DMS 273 treated with DMSO at 0.1 percent for 48 hours (cell line): ENCODE results near the gene LMNB1.
"Not testable (repeated sequence)": the region's sequence is repeated elsewhere in the genome, so short reads cannot be mapped to it uniquely, and the experiment has no call there.

ENCODE experiments used
- DNase-seq: peaks from one replicate; lab custom pipeline; 2025; lab: John Stamatoyannopoulos, UW

The LMNB1 gene

GRCh38 chr5:126826619-126827215, 49.8 kb downstream of the LMNB1 start:
- no peak for DNase-seq

DNA sequence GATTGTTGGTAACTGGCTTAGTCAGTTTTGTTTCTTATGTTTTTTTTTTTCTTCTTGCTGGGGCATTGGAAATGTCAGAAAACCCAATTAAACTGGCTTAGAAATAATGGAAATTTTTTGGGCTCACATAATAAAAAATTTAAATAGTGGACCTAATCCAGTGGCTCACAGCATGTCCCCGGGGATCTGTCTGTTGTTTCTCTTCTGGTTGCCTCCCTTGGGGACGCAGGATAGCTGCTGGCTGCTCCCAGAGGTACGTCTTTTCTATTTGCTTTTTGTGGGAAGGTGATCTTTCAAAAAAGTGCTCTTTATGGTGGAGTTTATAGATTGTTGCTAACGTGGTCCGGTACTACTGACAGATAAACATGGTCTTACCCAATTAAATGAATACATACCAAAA, 52.2 kb downstream of the LMNB1 start:
- no peak for DNase-seq

DNA sequence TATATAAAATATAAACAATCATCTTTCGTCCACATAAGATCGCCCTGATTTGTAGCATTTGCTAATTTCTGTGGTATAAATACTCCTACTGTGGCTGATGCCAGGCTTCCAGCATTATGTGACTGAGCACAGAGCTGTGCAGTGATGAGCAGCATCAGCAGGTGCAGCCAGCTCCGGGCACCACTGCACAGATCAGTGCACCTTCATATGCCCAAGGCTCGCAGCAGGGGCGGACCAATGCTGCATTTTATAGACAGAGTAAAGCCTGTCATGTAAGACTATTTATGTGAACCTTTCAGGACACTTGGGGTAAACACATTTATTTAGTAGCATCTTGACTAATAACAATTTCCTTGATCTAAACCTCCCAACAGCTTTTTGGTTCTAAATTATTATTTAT, 53.1 kb downstream of the LMNB1 start:
- DNase-seq = no peak

DNA sequence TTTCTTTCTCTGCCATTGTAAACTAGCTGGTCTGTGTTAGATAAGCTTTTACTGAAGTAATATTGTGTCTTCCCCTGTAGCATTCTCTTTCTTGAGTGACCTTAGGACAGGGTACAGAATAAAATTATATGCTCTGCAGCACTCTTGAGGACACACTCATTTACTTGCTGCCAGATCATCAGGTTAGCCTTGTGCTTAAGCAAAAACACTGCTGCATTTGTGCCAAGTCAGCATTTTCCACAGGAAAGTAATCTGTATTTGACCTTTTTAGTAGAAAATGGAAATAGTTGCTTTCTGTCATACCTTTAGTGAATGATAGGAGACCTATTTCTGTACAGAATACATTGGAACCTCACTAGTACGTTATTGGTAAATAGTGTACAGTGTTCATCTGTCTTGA, 54.2 kb downstream of the LMNB1 start:
- DNase-seq = no peak

GRCh38 chr5:126836778-126837177, 59.8 kb downstream of the LMNB1 start:
- DNase-seq = no peak

DNA sequence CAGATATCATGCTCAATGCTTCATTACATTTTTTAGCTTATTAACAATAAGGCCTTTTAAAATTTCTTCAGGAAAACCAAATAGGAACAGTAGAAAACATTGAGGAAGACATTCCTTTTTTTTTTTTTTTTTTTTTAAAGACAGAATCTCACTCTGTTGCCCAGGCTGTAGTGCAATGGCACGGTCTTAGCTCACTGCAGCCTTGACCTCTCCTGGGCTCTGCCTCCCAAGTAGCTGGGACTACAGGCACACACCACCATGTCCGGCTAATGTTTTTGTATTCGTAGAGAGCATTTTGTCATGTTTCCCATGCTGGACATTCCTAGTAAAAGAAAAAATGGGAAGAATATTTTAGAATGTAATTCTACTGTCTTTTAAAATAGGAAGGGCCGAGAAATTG, 60.3 kb downstream of the LMNB1 start:
- DNase-seq = no peak

GRCh38 chr5:126837906-126838539, 61.1 kb downstream of the LMNB1 start:
- no peak for DNase-seq

- DNase-seq = not testable (repeated sequence)
Observed at GRCh38 chr5:126839407-126839806, 62.5 kb downstream of the LMNB1 start.

DNA sequence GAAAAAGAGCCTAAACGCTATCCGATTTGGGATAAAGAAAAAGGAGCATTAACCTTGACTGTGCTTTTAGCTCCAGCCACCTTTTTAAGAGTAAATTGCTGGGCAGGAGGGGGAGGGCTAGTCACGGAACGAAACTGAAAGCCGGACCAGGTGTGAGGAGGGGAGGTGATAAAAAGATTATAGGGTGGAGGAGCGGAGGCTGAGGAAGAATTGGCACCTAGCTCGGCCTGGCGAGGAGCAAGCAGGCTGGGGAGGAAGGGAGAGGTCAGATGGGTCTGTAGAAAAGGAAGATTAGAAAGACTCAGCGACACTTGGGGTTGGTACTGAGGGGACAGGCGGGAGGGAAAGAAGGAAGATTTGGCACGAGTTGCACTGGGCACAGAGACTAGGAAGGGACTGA, 66.4 kb downstream of the LMNB1 start:
- not testable (repeated sequence) for DNase-seq

- DNase-seq = not testable (repeated sequence)
Observed at GRCh38 chr5:126845470-126846070, 68.6 kb downstream of the LMNB1 start.

DNA sequence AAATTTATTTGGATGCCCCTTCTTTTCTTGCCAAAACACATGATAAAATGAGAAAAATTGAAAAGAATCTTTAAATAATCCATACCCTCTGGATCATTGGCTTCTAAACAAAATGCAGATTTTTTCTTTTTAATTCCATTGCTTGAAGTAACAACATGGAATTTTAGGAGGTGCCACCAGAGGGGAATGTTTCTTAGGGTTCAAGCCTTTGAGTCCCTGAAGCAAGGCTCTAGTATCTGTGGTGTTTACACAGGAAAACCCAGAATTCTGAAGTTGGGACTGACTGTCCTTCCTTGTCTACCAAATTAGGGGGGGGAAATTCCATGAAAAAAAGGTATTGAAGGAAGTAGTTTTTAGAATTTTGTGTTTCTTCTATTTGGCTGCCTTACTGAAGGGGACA, 69.4 kb downstream of the LMNB1 start:
- no peak for DNase-seq

DNA sequence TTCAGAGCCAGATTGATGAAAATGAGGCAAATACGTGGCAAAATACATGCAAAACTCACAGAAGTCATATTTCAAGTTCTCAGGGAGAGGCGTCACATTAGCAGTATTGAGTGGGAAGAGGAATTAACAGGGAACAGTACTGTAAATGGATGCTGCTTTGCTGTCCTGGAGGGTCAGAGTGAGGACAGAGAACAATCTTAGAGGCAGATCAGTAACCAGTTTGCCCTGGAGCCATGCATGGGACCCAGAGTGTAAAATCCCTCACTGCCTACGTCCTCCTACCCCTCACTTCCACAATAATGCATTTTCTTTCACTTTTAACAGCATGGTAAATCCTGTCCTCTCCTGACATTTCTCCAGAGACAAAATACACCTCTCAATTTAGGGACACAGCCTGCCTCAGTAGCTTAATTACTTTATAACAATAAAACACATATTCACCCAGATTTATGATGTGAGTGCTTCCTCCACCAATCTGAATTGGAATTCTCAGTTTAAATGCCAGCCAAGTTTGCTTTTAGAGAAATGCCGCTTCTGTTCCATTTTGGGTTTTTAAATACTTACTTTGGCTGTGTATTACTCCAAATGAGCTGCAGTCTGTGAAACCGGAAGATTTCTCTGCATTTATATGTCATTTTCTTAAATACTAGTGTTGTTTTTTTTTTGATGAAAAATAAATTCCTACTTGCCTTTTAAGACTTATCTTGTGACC, 70.0 kb downstream of the LMNB1 start:
- no peak for DNase-seq

DNA sequence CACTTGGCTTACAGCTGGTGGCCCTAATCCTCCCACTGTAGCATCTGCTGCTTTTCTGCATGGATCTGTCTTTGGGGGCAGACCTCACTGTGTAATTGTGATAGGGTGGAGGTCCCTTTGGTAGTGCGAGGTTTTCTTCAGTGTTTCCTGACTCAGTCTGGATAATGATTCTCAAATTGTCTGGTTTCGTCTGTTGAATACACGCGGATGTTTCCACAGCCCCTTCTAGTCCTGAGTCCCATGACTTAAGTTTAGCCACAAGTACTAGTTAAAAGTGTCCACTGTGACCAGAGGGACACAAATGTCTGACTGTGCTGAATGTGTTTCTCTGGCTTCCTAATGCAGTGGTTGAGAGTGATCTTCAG, 70.5 kb downstream of the LMNB1 start:
- DNase-seq = no peak

DNA sequence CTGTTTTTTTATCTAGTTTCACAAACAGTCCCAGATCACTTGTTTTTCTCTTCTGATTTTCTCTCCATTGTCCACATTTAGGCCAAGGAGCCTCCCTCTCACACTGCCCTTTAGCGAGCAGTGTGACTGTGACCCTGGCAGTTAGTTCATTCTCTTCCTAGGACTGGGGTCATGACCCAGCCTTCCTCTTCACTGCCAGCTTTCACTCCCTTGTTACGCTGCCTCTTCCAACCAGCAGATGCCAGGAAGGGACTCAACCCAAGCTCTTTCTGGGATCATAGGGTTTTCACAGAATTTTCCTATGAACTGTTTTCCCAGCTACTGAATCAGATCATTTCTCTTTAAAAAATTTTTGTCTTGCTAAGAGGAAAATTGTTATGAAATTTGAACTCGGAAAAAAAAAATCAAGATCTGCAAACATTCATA, 70.9 kb downstream of the LMNB1 start:
- DNase-seq = no peak

GRCh38 chr5:126848253-126848652, 71.3 kb downstream of the LMNB1 start:
- DNase-seq = no peak

- no peak for DNase-seq
Observed at GRCh38 chr5:126849101-126849678, 72.3 kb downstream of the LMNB1 start.

GRCh38 chr5:126851501-126852011, 74.6 kb downstream of the LMNB1 start:
- DNase-seq = no peak

GRCh38 chr5:126852091-126852571, 75.2 kb downstream of the LMNB1 start:
- no peak for DNase-seq

DNA sequence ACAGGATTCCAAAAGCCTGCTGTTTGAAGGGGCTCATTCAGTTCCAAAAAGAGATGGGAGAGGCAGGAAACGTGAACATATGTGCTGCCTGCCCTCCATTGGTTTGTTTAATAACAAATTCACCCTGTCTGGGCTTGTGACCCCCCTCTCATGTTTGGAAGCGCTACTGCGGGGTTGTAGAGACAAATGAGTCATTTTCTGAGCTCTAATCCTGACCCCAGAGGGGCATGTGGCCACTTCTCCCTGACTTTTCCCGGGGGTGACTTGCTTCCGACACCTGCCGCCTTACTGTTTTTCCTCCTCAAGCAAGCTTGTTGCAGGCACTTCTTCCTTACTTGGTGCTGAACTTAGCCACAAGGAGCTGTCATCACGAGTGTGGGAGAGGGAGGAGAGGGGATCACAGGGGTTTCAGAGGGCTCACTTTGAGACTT, 75.9 kb downstream of the LMNB1 start:
- DNase-seq = no peak

DNA sequence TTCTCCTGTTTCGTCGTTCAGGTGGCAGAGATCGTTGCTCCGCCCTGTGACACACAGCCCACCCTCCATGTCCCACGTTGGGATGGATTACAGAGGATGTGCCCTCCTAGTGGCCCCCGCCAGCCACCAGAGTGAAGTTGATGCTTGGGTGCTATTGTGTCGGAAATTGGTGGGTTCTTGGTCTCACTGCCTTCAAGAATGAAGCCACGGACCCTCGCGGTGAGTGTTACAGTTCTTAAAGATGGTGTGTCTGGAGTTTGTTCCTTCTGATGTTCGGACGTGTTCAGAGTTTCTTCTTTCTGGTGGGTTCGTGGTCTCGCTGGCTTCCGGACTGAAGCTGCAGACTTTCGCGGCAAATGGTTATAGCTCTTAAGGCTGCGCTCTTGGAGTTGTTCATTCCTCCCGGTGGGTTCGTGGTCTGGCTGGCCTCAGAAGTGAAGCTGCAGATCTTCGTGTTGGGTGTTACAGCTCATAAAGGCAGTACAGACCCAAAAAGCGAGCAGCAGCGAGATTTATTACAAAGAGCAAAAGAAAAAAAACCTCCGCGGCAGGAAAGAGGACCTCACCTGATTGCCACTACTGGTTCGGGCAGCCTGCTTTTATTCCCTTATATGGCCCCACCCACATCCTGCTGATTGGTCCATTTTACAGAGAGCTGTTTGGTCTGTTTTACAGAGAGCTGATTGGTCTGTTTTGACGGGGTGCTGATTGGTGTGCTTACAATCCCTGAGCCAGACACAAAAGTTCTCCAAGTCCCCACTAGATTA, 76.8 kb downstream of the LMNB1 start:
- not testable (repeated sequence) for DNase-seq

DNA sequence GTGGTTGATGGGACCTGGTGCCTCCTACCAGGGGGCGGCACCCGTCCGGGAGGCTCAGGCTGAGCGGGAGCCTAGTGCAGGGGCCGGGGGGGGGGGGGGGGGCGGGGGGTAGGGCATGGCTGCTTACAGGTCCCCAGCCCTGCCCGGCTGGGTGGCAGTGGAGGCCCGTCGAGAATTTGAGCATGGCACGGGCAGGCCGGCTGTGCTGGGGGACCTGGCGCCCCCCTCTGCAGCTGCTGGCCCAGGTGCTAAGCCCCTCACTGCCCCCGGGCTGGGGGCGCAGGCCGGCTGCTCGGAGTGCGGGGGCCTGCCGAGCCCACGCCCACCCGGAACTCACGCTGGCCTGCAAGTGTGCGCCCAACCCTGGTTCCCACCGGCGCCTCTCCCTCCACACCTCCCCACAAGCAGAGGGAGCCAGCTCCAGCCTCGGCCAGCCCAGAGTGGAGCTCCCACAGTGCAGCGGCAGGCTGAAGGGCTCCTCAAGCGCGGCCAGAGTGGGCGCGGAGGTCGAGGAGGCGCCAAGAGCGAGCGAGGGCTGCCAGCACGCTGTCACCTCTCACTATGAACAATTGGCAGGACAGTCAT, 77.7 kb downstream of the LMNB1 start:
- DNase-seq = no peak
